ENCODE results near the gene SYNGR2. TPM values are rescaled to one million over a fixed set of nuclear protein-coding genes. Genes with fewer than 3 reads are reported as not detected.

SYNGR2 gene
- total and polyA plus RNA-seq, 2 of the 8 experiments (the other 6 are each of a cell fraction or from before 2014, with no cell fraction given) = 50.0 to 139 TPM

Small RNA genes lying within 50 kb of the gene (small RNA-seq; reads per million reads assigned to genes)
- not detected for gene AC087645.1 (ENCODE audit: insufficient read depth)

Other genes starting within 250 kb of the SYNGR2 start
- 28.9 and 30.5 TPM in 2 replicates for gene TNRC6C, start 209.9 kb upstream of the SYNGR2 start, total RNA-seq (2021; fragmentation: NEBNext Ultra II Directional; extraction: Animal tissue kit (Norgen Biotek cat#: 25700))
- 2.8 and 3.9 TPM in 2 replicates for gene TNRC6C, start 209.9 kb upstream of the SYNGR2 start, polyA plus RNA-seq (2011; rRNA removed)
- gene TMC6, start 39.8 kb upstream of the SYNGR2 start, total RNA-seq (2021; fragmentation: NEBNext Ultra II Directional; extraction: Animal tissue kit (Norgen Biotek cat#: 25700)) = 73.1 and 77.6 TPM in 2 replicates
- 39.4 and 60.4 TPM in 2 replicates for gene TMC6, start 39.8 kb upstream of the SYNGR2 start, polyA plus RNA-seq (2011; rRNA removed)
- 2.0 and 2.8 TPM in 2 replicates for gene TMC8, start 37.8 kb upstream of the SYNGR2 start, total RNA-seq (2021; fragmentation: NEBNext Ultra II Directional; extraction: Animal tissue kit (Norgen Biotek cat#: 25700))
- 1.00 and 3.0 TPM in 2 replicates for gene TMC8, start 37.8 kb upstream of the SYNGR2 start, polyA plus RNA-seq (2011; rRNA removed)
- not detected in 2 replicates for gene C17orf99, start 22.2 kb upstream of the SYNGR2 start, total RNA-seq (2021; fragmentation: NEBNext Ultra II Directional; extraction: Animal tissue kit (Norgen Biotek cat#: 25700))
- not detected in 2 replicates for gene C17orf99, start 22.2 kb upstream of the SYNGR2 start, polyA plus RNA-seq (2011; rRNA removed)
- 66.9 and 76.5 TPM in 2 replicates for gene TK1, start 18.5 kb downstream of the SYNGR2 start, total RNA-seq (2021; fragmentation: NEBNext Ultra II Directional; extraction: Animal tissue kit (Norgen Biotek cat#: 25700))
- 147 and 170 TPM in 2 replicates for gene TK1, start 18.5 kb downstream of the SYNGR2 start, polyA plus RNA-seq (2011; rRNA removed)
- 53.0 and 54.8 TPM in 2 replicates for gene AFMID, start 18.8 kb downstream of the SYNGR2 start, total RNA-seq (2021; fragmentation: NEBNext Ultra II Directional; extraction: Animal tissue kit (Norgen Biotek cat#: 25700))
- 49.0 and 61.6 TPM in 2 replicates for gene AFMID, start 18.8 kb downstream of the SYNGR2 start, polyA plus RNA-seq (2011; rRNA removed)
- 106 and 108 TPM in 2 replicates for gene BIRC5, start 45.7 kb downstream of the SYNGR2 start, total RNA-seq (2021; fragmentation: NEBNext Ultra II Directional; extraction: Animal tissue kit (Norgen Biotek cat#: 25700))
- 42.2 and 48.8 TPM in 2 replicates for gene BIRC5, start 45.7 kb downstream of the SYNGR2 start, polyA plus RNA-seq (2011; rRNA removed)
- gene TMEM235, start 63.0 kb downstream of the SYNGR2 start, total RNA-seq (2021; fragmentation: NEBNext Ultra II Directional; extraction: Animal tissue kit (Norgen Biotek cat#: 25700)) = 0.15 TPM in 1 of 2 replicates, not detected in the other
- gene TMEM235, start 63.0 kb downstream of the SYNGR2 start, polyA plus RNA-seq (2011; rRNA removed) = 0.05 and 0.14 TPM in 2 replicates
- 47.9 and 49.4 TPM in 2 replicates for gene SOCS3, start 191.5 kb downstream of the SYNGR2 start, total RNA-seq (2021; fragmentation: NEBNext Ultra II Directional; extraction: Animal tissue kit (Norgen Biotek cat#: 25700))
- 10.1 and 15.2 TPM in 2 replicates for gene SOCS3, start 191.5 kb downstream of the SYNGR2 start, polyA plus RNA-seq (2011; rRNA removed)
- gene PGS1, start 210.1 kb downstream of the SYNGR2 start, total RNA-seq (2021; fragmentation: NEBNext Ultra II Directional; extraction: Animal tissue kit (Norgen Biotek cat#: 25700)) = 56.7 and 60.0 TPM in 2 replicates
- 46.7 and 69.3 TPM in 2 replicates for gene PGS1, start 210.1 kb downstream of the SYNGR2 start, polyA plus RNA-seq (2011; rRNA removed)

Measured in H1 (cell line).